CD4-positive, alpha-beta T cell (primary cell): ENCODE results near the gene ANKHD1. TPM values are rescaled to one million over a fixed set of nuclear protein-coding genes. Genes with fewer than 3 reads are reported as not detected.

Experiments used
- ATAC-seq: fragments of 200-7000 bp; cut with Tn5 transposase; one replicate; pipeline ENCODE4 v1.10.0; 2022; ENCODE audit warnings: mild to moderate bottlenecking; ENCODE audit not compliant: poor library complexity
- CTCF ChIA-PET: fragments of 350-600 bp; sonication (Branson Sonifier 250); formaldehyde crosslinking; loops from one replicate; lab custom pipeline; 2021; ENCODE audit warnings: antibody characterized with exemption, inconsistent platforms; lab: Charles Lee
- POLR2A ChIA-PET: fragments of 350-600 bp; sonication (Branson Sonifier 250); formaldehyde crosslinking; loops from one replicate; lab custom pipeline; 2021; ENCODE audit warnings: antibody characterized with exemption, inconsistent platforms; lab: Charles Lee
- DNase-seq, 14 experiments: peaks; one replicate each; pipeline ENCODE4 v3.0.0-alpha.2; 2013 to 2020; ENCODE audit warnings: mixed read lengths in 2 of 14
- H3K27ac ChIP-seq, 2 donors: one replicate each; pipeline versions ENCODE4 v1.5.1 to v1.7.0; 2013; ENCODE audit warnings: low read length in 2 of 2, low read depth in 1 of 2, mild to moderate bottlenecking in 1 of 2
- H3K27me3 ChIP-seq, 2 experiments: 1 replicate in 1 of 2; 2 replicates in 1 of 2; pipeline versions ENCODE4 v1.6.1 to v1.7.0; 2013; ENCODE audit warnings: low read length in 2 of 2, control low read depth in 1 of 2, mild to moderate bottlenecking in 1 of 2, moderate library complexity in 1 of 2; ENCODE audit not compliant: insufficient read depth in 2 of 2, control insufficient read depth in 1 of 2
- H3K36me3 ChIP-seq: one replicate; pipeline ENCODE4 v1.6.1; 2013; ENCODE audit warnings: low read length, control low read depth; ENCODE audit not compliant: insufficient read depth
- H3K4me1 ChIP-seq: one replicate; pipeline ENCODE4 v1.6.1; 2013; ENCODE audit warnings: low read length, control low read depth; ENCODE audit not compliant: insufficient read depth
- H3K4me3 ChIP-seq: one replicate; pipeline ENCODE4 v1.5.1; 2013; ENCODE audit warnings: mild to moderate bottlenecking, low read length, moderate library complexity
- H3K9me3 ChIP-seq, 2 experiments: 1 replicate in 1 of 2; 2 replicates in 1 of 2; pipeline versions ENCODE4 v1.6.1 to v1.7.0; 2013; ENCODE audit warnings: low read length in 2 of 2, mild to moderate bottlenecking in 2 of 2, control low read depth in 1 of 2, moderate library complexity in 1 of 2; ENCODE audit not compliant: control insufficient read depth in 1 of 2, insufficient read depth in 1 of 2
- H3K27ac Mint-ChIP-seq: one replicate; pipeline ENCODE4 v1.8.0; 2020; ENCODE audit warnings: mixed read lengths
- H3K27me3 Mint-ChIP-seq: one replicate; pipeline ENCODE4 v1.8.0; 2021; ENCODE audit warnings: mixed read lengths
- H3K36me3 Mint-ChIP-seq: one replicate; pipeline ENCODE4 v1.8.0; 2021; ENCODE audit warnings: low read depth, mixed read lengths
- H3K4me1 Mint-ChIP-seq: one replicate; pipeline ENCODE4 v1.8.0; 2021; ENCODE audit warnings: low read depth, mixed read lengths
- H3K4me3 Mint-ChIP-seq: one replicate; pipeline ENCODE4 v1.8.0; 2020; ENCODE audit warnings: mild to moderate bottlenecking, mixed read lengths
- H3K9me3 Mint-ChIP-seq: one replicate; pipeline ENCODE4 v1.8.0; 2020; ENCODE audit warnings: mixed read lengths
- intact Hi-C, 2 experiments: fragments of 100-400 bp; cut with DNase I in 1 of 2; cut with micrococcal nuclease in 1 of 2; formaldehyde crosslinking; loops; one replicate each; pipeline versions ENCODE4 v1.15.1 to v1.9.0; 2023 to 2025; cut with DNase I, micrococcal nuclease
- total RNA-seq, 174 experiments: library from RNA in 2 of 174; stranded (reverse) in 2 of 174; gene quantifications; one replicate each; pipeline ENCODE4 v1.2.3 and lab custom pipeline; 2021 to 2026
- TF ChIP-seq, protein P1 (sequence below): fragments of 200-600 bp; IDR thresholded peaks from one replicate; pipeline ENCODE4 v1.8.0; 2022; ENCODE audit warnings: antibody characterized with exemption, mild to moderate bottlenecking

The ANKHD1 gene
- total RNA-seq, 2 experiments from 2014 or later = 202 to 212 TPM

DNA sequence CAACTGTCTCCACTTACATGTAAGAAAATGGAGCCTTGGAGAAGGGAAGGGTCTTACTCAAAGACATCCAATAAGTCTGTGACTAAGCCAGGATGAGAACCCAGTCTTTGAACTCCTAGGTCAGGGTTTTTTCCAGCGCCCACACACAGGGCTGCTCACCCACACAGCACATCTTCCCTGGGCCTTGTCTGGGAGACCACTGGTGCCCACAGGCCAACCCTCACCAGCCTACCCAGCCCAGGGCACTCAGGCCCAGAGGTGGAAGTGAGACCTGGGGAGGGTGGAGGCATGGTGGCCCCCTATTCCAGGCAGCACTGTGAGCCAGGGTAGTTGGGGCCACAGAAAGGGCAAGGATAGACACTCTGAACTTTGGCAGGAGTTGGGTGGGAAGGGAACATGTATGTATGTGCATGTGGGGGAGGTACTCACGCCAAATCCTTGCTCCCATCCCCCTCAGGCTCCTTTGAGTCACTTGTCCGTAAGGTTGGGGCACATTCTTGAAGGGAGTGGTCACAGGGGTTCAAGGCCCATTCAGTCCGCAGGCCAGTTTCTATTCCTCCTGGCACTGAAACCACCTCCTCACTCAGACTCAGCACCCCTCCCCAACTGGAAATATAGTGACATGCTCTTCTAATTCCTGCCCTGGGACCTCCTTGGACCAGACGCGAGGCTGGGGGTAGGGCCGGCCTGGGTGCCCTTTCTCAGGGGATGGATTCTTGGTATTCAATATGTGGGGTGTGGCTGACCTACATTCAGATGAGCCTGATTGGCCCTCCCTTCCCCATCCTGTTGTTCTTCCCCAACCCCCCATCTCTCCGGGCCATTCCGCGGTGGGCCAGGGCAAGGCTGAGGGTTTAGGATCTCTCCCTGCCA, 44.5 kb upstream of the ANKHD1 start:
- Mint-ChIP-seq H3K27ac (no peak overlapping the region), H3K4me3 (no peak overlapping the region), H3K4me1 (peaks cover 10% of the 10 kb centered on the region), H3K9me3 (no peaks in the 10 kb centered on the region), H3K36me3 (no peaks in the 10 kb centered on the region), H3K27me3 (peaks cover 4% of the 10 kb centered on the region)
- CTCF ChIA-PET = interaction anchor here (12.3 kb wide), 1 partner anchor 113 kb away, joined by 118 read pairs; no protein-coding TSS in a partner anchor
- H3K27me3 ChIP-seq = no peaks in the 10 kb centered on the region
- no peak overlapping the region for H3K27ac ChIP-seq
- peak; percentile 52 for ATAC-seq
- H3K9me3 ChIP-seq = no peaks in the 10 kb centered on the region
- no peak for DNase-seq
- POLR2A ChIA-PET = no interaction called here
- TF ChIP-seq, protein P1, sequence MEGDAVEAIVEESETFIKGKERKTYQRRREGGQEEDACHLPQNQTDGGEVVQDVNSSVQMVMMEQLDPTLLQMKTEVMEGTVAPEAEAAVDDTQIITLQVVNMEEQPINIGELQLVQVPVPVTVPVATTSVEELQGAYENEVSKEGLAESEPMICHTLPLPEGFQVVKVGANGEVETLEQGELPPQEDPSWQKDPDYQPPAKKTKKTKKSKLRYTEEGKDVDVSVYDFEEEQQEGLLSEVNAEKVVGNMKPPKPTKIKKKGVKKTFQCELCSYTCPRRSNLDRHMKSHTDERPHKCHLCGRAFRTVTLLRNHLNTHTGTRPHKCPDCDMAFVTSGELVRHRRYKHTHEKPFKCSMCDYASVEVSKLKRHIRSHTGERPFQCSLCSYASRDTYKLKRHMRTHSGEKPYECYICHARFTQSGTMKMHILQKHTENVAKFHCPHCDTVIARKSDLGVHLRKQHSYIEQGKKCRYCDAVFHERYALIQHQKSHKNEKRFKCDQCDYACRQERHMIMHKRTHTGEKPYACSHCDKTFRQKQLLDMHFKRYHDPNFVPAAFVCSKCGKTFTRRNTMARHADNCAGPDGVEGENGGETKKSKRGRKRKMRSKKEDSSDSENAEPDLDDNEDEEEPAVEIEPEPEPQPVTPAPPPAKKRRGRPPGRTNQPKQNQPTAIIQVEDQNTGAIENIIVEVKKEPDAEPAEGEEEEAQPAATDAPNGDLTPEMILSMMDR = no peak
- intact Hi-C loops = loop anchor here (1.0 to 2.0 kb wide), 2 partner anchors 54 to 113 kb away; partner anchors contain the start of gene PFDN1 (in 1 of the 2)
- peaks cover 14% of the 10 kb centered on the region for H3K4me1 ChIP-seq
- H3K36me3 ChIP-seq = no peaks in the 10 kb centered on the region
- H3K4me3 ChIP-seq = peak overlapping the region; percentile 40

DNA sequence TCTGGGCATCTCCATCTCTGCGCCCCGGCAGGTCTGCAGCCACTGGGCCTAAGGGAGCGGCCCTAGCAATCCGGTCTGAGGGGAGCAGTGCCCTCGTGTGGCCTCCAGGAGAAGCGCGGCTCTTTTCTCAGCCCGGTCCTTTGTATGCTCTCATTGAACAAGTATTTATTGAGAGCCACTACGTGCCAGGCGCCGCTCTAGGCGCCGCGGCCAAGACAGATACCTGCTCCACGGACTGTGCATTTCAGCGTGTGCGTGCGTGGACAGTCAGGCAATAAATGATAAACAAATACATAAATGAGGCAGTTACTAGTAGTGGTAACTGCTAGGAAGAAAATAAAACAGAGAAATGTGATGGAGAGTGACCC, 43.9 kb upstream of the ANKHD1 start:
- no peak overlapping the region for H3K27ac Mint-ChIP-seq
- intact Hi-C loops = loop anchor here (1.0 to 2.0 kb wide), 2 partner anchors 55 to 113 kb away; partner anchors contain the start of gene PFDN1 (in 1 of the 2)
- Histone ChIP-seq H3K4me3 (peak overlapping the region; percentile 40), H3K36me3 (no peaks in the 10 kb centered on the region), H3K4me1 (peaks cover 15% of the 10 kb centered on the region), H3K27me3 (no peaks in the 10 kb centered on the region), H3K9me3 (no peaks in the 10 kb centered on the region), H3K27ac (no peak overlapping the region)
- DNase-seq (peak; percentile 56 to 87 (median 65)), ATAC-seq (peak; percentile 98)
- no peaks in the 10 kb centered on the region for H3K36me3 Mint-ChIP-seq
- H3K4me1 Mint-ChIP-seq = peaks cover 10% of the 10 kb centered on the region
- TF ChIP-seq, protein P1 = peak; percentile 77
- no peak overlapping the region for H3K4me3 Mint-ChIP-seq
- peaks cover 4% of the 10 kb centered on the region for H3K27me3 Mint-ChIP-seq
- ChIA-PET POLR2A (no interaction called here), CTCF (interaction anchor here (1.6 to 2.0 kb wide), 2 partner anchors 15 to 113 kb away, joined by 5 to 7 read pairs; no protein-coding TSS in a partner anchor)
- H3K9me3 Mint-ChIP-seq = no peaks in the 10 kb centered on the region

DNA sequence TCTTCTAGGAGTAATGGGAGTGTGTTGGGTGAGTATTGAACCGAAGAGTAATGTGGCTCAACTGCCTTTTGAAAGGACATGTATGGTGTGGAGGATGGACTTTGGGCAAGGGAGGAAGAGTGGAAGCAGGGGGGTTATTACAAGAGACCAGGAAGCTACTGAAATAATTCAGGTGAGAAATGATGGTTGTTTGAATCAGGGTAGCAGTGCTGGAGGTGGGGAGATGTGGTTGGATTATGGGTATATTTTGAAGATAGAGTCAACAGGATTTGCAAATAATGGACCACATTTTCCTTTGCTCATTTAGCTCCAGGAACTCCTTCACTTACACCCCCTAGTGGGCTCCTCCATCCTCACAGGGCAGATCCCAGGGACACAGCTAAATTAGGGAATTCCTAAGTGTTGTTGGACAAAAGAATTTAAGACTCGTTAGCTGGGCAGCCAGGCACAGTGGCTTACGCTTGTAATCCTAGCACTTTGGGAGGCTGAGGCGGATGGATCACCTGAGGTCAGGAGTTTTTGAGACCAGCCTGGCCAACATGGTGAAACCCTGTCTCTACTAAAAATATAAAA, 42.8 kb upstream of the ANKHD1 start:
- H3K9me3 Mint-ChIP-seq = no peaks in the 10 kb centered on the region
- no peak overlapping the region for H3K4me3 ChIP-seq
- peaks cover 16% of the 10 kb centered on the region for H3K4me1 Mint-ChIP-seq
- intact Hi-C loops = no loop called here
- no peak for ATAC-seq
- H3K4me3 Mint-ChIP-seq = no peak overlapping the region
- H3K36me3 Mint-ChIP-seq = no peaks in the 10 kb centered on the region
- H3K27me3 Mint-ChIP-seq = peaks cover 4% of the 10 kb centered on the region
- H3K27ac Mint-ChIP-seq = no peak overlapping the region
- DNase-seq = no peak
- no peaks in the 10 kb centered on the region for H3K36me3 ChIP-seq
- TF ChIP-seq, protein P1 = no peak
- H3K27me3 ChIP-seq = no peaks in the 10 kb centered on the region
- ChIA-PET CTCF (interaction anchor here (0.7 to 2.1 kb wide), 5 partner anchors 13 to 679 kb away, joined by 3 to 8 read pairs (median 5); partner anchors contain the start of gene HBEGF), POLR2A (no interaction called here)
- no peaks in the 10 kb centered on the region for H3K9me3 ChIP-seq
- H3K4me1 ChIP-seq = peaks cover 26% of the 10 kb centered on the region
- H3K27ac ChIP-seq = no peak overlapping the region
